WI38 (cell line): ENCODE data around the gene LARP4B.

Source experiments
- H3K4me3 ChIP-seq: 2 replicates; pipeline ENCODE4 v1.5.1; 2011; ENCODE audit warnings: low read depth, mild to moderate bottlenecking, control low read depth, low read length
- TF ChIP-seq, protein P1 (sequence below): IDR thresholded peaks from 2 replicates; pipeline ENCODE4 v1.5.1; 2012; ENCODE audit warnings: low read depth, mild to moderate bottlenecking, control low read depth, low read length

Gene LARP4B

DNA sequence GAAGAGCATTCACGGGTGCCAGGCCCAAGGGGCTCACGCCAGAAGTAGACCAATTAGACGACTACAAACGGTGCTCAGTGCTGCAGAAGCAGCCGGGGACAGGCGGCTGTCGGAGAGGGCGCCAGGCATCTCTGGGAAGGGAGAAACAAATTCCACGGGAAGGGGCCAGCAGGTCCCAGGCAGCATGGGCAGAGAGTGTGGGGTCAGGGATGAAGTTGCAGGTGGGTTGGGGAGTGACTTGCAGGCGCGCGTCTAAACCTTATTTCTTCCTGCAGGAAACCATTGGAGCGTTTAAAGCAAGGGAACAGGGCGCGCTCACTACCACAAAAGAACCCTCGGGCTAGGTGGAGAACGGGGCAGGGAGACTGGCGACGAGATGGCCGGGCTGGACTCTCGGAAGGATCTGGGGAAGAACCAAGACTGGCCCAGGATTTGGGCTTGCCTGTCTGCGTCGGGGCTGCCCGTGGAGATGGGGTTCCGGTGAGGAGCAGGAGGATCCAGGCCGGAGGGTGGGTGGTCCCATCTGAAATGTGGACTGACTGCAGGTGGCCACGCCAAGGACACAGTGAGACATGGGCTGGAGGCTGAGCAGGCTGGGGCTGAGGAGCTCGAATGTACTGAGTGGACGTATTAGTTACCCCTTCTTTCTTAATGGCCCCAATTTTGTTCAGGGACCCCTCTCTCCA lies 125.7 kb downstream of the LARP4B start:
- H3K4me3 ChIP-seq, result no peak overlapping the region
- TF ChIP-seq, protein P1, sequence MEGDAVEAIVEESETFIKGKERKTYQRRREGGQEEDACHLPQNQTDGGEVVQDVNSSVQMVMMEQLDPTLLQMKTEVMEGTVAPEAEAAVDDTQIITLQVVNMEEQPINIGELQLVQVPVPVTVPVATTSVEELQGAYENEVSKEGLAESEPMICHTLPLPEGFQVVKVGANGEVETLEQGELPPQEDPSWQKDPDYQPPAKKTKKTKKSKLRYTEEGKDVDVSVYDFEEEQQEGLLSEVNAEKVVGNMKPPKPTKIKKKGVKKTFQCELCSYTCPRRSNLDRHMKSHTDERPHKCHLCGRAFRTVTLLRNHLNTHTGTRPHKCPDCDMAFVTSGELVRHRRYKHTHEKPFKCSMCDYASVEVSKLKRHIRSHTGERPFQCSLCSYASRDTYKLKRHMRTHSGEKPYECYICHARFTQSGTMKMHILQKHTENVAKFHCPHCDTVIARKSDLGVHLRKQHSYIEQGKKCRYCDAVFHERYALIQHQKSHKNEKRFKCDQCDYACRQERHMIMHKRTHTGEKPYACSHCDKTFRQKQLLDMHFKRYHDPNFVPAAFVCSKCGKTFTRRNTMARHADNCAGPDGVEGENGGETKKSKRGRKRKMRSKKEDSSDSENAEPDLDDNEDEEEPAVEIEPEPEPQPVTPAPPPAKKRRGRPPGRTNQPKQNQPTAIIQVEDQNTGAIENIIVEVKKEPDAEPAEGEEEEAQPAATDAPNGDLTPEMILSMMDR, result no peak

DNA sequence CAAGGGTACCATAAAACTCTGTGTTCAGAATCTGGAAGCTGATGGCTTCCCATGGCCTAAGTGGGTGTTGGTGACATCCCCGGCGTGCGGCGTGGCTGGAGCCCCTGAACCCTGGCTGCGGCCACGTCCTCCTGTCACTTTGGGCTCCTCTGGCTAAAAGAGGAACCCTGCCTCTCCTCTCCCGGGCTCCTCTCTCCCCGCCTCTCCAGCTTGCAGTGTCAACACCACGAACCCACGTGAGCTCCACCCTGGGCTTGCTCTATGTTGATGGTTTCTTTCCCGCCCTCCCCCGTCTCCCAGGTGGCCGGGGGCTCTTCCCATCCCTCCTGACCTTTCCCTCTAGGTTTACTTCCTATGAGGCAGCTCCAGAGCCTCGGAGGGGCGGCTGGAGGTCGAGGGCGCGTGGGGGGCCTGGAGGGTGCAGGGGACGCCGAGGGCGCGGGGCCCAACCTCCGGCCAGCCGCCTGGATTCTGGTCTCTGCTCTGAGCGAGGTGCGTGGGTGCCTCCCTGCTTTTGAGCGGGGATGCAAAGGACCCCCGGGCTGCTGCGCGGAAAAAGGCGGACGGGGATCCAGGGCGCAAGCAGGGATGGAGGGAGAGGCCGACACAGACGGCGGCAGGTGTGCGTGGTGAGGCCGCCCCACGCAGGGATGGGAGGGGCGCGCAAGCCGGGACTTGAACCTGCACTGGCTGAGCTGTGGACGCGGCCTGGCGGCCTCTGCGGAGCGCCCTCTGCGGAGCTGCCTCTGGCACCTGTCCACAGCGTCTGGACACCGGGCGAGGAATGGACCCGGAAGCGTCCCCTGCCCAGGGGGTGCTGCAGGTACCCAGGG lies 126.5 kb downstream of the LARP4B start:
- TF ChIP-seq, protein P1, result no peak
- H3K4me3 ChIP-seq, result no peak overlapping the region

DNA sequence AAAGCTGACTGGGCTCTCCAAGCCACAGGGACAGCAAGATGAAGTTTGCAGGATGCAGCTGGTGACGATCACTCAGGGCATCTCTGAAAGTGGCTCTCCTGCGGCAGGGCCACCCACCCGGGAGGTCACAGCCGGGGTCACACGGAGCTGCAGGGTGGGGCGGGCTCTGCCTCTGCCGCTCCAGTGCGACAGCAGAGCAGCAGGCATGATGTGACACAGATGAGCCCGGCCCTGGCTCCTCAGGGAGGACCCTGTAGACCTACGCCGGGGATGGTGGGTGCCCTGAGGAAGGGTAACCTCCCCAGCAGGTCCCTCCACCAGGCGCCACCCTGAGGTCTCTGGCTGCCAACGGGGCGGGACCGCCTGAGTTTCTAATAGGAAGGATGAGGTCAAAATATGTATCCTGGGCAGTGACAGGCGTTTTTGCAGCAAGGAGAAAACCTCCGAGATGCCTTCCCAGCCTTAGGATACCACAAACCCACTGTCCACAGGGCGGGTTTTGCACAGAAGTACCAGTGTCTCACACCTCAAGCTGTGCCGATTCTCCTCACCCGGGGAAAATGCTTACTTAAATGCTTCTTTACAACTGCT lies 127.2 kb downstream of the LARP4B start:
- TF ChIP-seq, protein P1, result no peak
- no peak overlapping the region for H3K4me3 ChIP-seq

DNA sequence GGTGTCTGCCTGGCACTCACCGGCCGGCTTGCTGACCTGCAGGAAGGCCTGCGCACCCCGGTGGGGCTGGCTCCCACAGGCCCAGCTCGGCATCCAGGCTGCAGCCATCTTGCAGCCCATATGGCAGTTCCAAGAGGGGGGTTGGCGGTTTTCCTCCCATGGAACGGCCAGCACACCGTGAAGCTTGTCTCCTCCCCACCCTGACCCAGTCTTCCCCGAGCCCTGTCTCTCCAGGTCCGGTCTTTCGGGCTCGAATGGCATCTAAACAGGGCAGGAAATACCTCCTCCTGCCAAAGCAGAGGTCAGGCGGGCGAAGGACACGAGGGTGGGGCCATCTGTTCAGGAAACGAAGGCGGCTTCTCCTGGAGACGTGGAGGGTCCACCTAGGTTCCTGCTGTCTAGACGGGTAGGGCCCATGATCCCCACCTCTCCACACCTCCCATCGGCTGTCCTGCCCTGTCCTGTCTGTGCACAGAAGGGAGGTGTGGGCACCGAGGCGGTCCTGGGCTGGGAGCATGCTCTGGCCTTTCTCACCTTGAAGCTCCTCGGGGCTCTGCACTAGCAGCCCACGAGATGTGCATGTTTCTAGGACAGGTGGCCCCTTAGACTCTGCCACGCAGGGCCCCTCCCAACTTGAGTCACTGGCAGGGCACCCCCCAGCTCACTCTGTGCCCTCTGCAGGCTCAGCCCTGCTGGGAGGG lies 128.3 kb downstream of the LARP4B start:
- H3K4me3 ChIP-seq, result no peak overlapping the region
- TF ChIP-seq, protein P1, result no peak

DNA sequence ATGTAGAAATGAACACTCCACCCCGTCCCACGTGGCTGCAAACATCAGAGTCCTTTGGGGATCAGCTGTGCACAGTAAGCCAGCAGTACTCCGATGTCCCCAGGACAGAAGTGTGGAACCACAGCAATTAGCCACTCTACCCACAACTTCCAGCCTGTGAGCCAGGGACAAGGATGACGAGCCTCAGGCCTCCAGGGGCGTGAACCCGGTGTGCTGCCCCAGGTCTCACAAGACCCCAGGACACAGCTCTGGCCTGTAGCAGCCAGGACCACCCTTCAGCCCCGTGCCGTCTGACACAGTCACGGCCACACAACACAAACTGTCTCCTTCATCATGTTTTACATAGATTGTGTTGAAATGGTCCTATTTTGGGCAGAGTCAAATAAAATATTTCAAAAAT lies 129.0 kb downstream of the LARP4B start:
- TF ChIP-seq, protein P1, result no peak
- H3K4me3 ChIP-seq, result no peak overlapping the region

DNA sequence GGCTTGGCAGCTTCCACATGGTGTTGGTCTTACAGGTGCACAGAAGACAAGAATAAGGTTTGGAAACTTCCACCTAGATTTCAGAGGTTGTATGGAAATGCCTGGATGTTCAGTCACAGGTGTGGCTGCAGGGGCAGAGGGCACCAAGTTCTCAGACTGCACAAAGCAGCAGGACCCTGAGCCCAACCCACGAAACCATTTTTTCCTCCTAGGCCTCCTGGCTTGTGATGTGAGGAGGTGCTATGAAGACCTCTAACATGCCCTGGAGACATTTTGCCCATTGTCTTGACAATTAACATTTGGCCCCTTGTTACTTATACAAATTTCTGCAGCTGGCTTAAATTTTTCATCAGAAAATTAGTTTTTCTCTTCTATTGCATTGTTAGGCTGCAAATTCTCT lies 134.3 kb downstream of the LARP4B start:
- no peak overlapping the region for H3K4me3 ChIP-seq
- TF ChIP-seq, protein P1, result no peak

DNA sequence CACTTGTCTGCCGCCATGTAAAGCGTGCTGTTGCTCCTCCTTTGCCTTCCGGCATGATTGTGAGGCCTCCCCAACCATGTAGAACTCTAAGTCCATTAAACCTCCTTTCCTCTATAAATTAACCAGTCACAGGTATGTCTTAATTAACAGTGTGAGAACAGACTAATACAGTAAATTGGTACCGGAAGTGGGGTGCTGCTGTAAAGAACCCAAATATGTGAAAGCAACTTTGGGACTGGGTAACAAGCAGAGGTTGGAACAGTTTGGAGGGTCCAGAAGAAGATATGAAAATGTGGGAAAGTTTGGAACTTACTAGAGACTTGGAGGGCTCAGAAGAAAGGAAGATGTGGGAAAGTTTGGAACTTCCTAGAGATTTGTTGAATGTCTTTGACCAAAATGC lies 135.3 kb downstream of the LARP4B start:
- TF ChIP-seq, protein P1, result no peak

More for the DNA sequence above, 135.3 kb downstream of the LARP4B start:
- H3K4me3 ChIP-seq, result no peak overlapping the region
